IMR-90 (cell line): ENCODE results near the gene FUT8.

Experiments
- CEBPB ChIP-seq: IDR thresholded peaks from 2 replicates; pipeline ENCODE4 v1.6.1; 2012; ENCODE audit warnings: low read depth, low read length, improper control_type of control experiment
- FOS ChIP-seq: fragments of 150-350 bp; IDR thresholded peaks from 2 replicates; pipeline ENCODE4 v1.6.1; 2016; ENCODE audit warnings: low read depth, low read length
- MAFK ChIP-seq: IDR thresholded peaks from 2 replicates; pipeline ENCODE4 v1.6.1; 2012; ENCODE audit warnings: low read depth, low read length, improper control_type of control experiment
- POLR2A ChIP-seq: IDR thresholded peaks from 2 replicates; pipeline ENCODE4 v1.6.1; 2012; ENCODE audit warnings: mild to moderate bottlenecking, low read depth, low read length
- RAD21 ChIP-seq: IDR thresholded peaks from 2 replicates; pipeline ENCODE4 v1.6.1; 2012; ENCODE audit warnings: low read length, improper control_type of control experiment
- RCOR1 ChIP-seq: IDR thresholded peaks from 2 replicates; pipeline ENCODE4 v1.6.1; 2012; ENCODE audit warnings: mild to moderate bottlenecking, low read length, improper control_type of control experiment; ENCODE audit not compliant: insufficient replicate concordance
- RFX5 ChIP-seq: IDR thresholded peaks from 2 replicates; pipeline ENCODE4 v1.8.0; 2012; ENCODE audit warnings: low read depth, mild to moderate bottlenecking, low read length, moderate library complexity
- SMC3 ChIP-seq: fragments of 150-350 bp; IDR thresholded peaks from 2 replicates; pipeline ENCODE4 v1.6.1; 2016; ENCODE audit warnings: low read depth, mild to moderate bottlenecking, antibody characterized with exemption, low read length, moderate library complexity
- TF ChIP-seq, protein P1 (sequence below): conservative IDR thresholded peaks from 2 replicates; pipeline ENCODE4 v1.5.1; 2012; ENCODE audit warnings: mild to moderate bottlenecking, low read depth, low read length, improper control_type of control experiment
- TF ChIP-seq, protein P2 (sequence below): fragments of 150-350 bp; IDR thresholded peaks from 2 replicates; pipeline ENCODE4 v1.6.1; 2016; ENCODE audit warnings: low read depth, mild to moderate bottlenecking, low read length, moderate library complexity, borderline replicate concordance

DNA sequence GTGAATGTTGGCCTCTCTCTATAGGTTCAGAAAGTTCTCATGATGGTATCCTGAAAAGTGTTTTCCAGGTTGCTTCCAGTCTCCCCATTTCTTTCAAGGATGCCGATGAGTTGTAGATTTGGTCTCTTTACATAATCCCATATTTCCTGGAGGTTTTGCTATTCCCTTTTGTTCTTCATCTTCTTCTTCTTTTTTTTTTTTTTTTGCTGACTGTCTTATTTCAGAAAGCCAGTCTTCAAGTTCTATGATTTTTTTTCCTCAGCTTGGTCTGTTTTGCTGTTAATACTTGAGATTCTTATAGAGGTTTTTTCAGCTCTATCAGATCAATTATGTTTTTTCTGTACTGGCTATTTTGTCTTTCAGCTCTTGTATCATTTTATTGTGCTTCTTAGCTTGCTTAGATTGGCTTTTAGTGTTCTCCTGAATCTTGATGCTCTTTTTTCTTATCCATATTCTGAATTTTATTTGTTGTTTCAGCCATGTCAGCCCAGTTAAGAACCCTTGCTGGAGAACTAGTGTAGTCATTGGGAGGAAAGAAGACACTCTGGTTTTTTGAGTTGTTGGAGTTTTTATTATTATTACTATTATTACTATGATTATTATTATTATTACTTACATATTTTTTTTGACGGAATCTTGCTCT, 124.4 kb downstream of the FUT8 start:
- TF ChIP-seq, protein P1, sequence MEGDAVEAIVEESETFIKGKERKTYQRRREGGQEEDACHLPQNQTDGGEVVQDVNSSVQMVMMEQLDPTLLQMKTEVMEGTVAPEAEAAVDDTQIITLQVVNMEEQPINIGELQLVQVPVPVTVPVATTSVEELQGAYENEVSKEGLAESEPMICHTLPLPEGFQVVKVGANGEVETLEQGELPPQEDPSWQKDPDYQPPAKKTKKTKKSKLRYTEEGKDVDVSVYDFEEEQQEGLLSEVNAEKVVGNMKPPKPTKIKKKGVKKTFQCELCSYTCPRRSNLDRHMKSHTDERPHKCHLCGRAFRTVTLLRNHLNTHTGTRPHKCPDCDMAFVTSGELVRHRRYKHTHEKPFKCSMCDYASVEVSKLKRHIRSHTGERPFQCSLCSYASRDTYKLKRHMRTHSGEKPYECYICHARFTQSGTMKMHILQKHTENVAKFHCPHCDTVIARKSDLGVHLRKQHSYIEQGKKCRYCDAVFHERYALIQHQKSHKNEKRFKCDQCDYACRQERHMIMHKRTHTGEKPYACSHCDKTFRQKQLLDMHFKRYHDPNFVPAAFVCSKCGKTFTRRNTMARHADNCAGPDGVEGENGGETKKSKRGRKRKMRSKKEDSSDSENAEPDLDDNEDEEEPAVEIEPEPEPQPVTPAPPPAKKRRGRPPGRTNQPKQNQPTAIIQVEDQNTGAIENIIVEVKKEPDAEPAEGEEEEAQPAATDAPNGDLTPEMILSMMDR = no peak
- no peak for TF ChIP-seq POLR2A
- TF ChIP-seq FOS = no peak
- TF ChIP-seq MAFK = peak; percentile 32
- no peak for TF ChIP-seq RAD21
- no peak for TF ChIP-seq CEBPB
- TF ChIP-seq RFX5 = no peak
- TF ChIP-seq, protein P2, sequence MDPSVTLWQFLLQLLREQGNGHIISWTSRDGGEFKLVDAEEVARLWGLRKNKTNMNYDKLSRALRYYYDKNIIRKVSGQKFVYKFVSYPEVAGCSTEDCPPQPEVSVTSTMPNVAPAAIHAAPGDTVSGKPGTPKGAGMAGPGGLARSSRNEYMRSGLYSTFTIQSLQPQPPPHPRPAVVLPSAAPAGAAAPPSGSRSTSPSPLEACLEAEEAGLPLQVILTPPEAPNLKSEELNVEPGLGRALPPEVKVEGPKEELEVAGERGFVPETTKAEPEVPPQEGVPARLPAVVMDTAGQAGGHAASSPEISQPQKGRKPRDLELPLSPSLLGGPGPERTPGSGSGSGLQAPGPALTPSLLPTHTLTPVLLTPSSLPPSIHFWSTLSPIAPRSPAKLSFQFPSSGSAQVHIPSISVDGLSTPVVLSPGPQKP = no peak
- no peak for TF ChIP-seq RCOR1
- TF ChIP-seq SMC3 = no peak
